Osteocyte (in vitro differentiated cells): ENCODE results near the gene ZNF516. TPM values are rescaled to one million over a fixed set of nuclear protein-coding genes. Genes with fewer than 3 reads are reported as not detected.

ENCODE experiments used
- DNase-seq: peaks from one replicate; pipeline ENCODE4 v3.0.0; 2021; ENCODE audit warnings: mixed read lengths; ENCODE audit not compliant: unreplicated experiment; ENCODE audit errors: extremely low spot score
- H3K27ac Mint-ChIP-seq: one replicate; pipeline ENCODE4 v1.8.0; 2021; ENCODE audit warnings: mild to moderate bottlenecking, mixed read lengths; ENCODE audit not compliant: unreplicated experiment
- H3K27me3 Mint-ChIP-seq: one replicate; pipeline ENCODE4 v1.8.0; 2021; ENCODE audit warnings: mixed read lengths; ENCODE audit not compliant: unreplicated experiment
- H3K36me3 Mint-ChIP-seq: one replicate; pipeline ENCODE4 v1.8.0; 2021; ENCODE audit warnings: mixed read lengths; ENCODE audit not compliant: unreplicated experiment
- H3K4me1 Mint-ChIP-seq: one replicate; pipeline ENCODE4 v1.8.0; 2021; ENCODE audit warnings: mixed read lengths; ENCODE audit not compliant: unreplicated experiment
- H3K4me3 Mint-ChIP-seq: one replicate; pipeline ENCODE4 v1.8.0; 2021; ENCODE audit warnings: mild to moderate bottlenecking, moderate library complexity, mixed read lengths; ENCODE audit not compliant: unreplicated experiment
- H3K9me3 Mint-ChIP-seq: one replicate; pipeline ENCODE4 v1.8.0; 2021; ENCODE audit warnings: mixed read lengths; ENCODE audit not compliant: unreplicated experiment
- total RNA-seq: library from RNA; stranded (reverse); gene quantifications from 2 replicates; pipeline ENCODE4 v1.2.1, GENCODE V29; 2021
- TF ChIP-seq, protein P1 (sequence below): fragments of 200-600 bp; sonication (generic); IDR thresholded peaks from 2 replicates; pipeline ENCODE4 v1.5.0; 2021; ENCODE audit warnings: antibody characterized with exemption, mild to moderate bottlenecking, moderate library complexity

Gene ZNF516
- total RNA-seq, 1 donor from 2014 or later = 36.3 TPM

DNA sequence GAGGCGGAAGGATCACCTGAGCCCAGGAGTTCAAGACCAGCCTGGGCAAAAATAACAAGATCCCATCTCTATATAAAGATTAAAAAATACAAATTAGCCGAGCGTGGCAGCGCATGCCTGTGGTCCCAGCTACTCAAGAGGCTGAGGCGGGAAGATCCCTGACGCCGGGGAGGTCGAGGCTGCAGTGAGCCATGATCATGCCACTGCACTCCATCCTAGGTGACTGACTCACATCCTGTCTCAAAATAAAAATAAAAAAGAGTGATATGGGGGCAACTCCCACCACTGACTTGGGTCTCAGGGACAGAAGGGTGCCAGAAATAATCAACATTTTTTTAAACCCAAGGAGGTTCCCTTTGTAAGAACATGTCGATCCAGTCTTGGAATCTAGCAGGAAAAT is 37.6 kb downstream of the ZNF516 start:
- DNase-seq = no peak
- Mint-ChIP-seq H3K36me3 (peaks cover 8% of the 10 kb centered on the region), H3K4me1 (peaks cover 42% of the 10 kb centered on the region), H3K9me3 (no peaks in the 10 kb centered on the region), H3K4me3 (no peak overlapping the region), H3K27me3 (no peaks in the 10 kb centered on the region), H3K27ac (no peak overlapping the region)
- TF ChIP-seq, protein P1, sequence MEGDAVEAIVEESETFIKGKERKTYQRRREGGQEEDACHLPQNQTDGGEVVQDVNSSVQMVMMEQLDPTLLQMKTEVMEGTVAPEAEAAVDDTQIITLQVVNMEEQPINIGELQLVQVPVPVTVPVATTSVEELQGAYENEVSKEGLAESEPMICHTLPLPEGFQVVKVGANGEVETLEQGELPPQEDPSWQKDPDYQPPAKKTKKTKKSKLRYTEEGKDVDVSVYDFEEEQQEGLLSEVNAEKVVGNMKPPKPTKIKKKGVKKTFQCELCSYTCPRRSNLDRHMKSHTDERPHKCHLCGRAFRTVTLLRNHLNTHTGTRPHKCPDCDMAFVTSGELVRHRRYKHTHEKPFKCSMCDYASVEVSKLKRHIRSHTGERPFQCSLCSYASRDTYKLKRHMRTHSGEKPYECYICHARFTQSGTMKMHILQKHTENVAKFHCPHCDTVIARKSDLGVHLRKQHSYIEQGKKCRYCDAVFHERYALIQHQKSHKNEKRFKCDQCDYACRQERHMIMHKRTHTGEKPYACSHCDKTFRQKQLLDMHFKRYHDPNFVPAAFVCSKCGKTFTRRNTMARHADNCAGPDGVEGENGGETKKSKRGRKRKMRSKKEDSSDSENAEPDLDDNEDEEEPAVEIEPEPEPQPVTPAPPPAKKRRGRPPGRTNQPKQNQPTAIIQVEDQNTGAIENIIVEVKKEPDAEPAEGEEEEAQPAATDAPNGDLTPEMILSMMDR = no peak

DNA sequence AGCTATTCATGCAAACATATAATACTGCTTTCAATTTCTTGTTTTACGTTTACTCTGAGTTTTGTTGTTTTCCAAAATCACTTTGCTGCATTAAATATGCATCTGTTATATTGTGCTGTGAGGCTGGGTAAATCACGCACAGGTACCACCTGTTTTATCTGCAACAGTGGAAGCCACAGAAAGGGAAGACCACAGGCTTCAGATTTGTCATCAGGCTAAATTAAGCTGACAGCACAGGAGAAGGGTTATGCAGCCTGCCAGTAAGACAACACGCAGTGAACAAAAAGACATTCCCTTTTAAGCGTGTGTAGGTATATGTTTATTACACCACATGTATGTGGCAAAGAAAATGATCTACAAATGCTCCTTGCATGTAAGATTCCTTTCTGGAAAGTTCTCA is 38.2 kb downstream of the ZNF516 start:
- peaks cover 2% of the 10 kb centered on the region for H3K36me3 Mint-ChIP-seq
- no peak overlapping the region for H3K27ac Mint-ChIP-seq
- no peak for DNase-seq
- TF ChIP-seq, protein P1 = no peak
- no peaks in the 10 kb centered on the region for H3K9me3 Mint-ChIP-seq
- H3K4me3 Mint-ChIP-seq = no peak overlapping the region
- H3K4me1 Mint-ChIP-seq = peaks cover 48% of the 10 kb centered on the region
- H3K27me3 Mint-ChIP-seq = no peaks in the 10 kb centered on the region

GRCh38 chr18:76456018-76456750 is 38.9 kb downstream of the ZNF516 start:
- TF ChIP-seq, protein P1 = no peak
- Mint-ChIP-seq H3K27ac (no peak overlapping the region), H3K27me3 (no peaks in the 10 kb centered on the region), H3K4me3 (no peak overlapping the region), H3K36me3 (no peaks in the 10 kb centered on the region), H3K4me1 (peaks cover 55% of the 10 kb centered on the region), H3K9me3 (no peaks in the 10 kb centered on the region)
- no peak for DNase-seq

- Mint-ChIP-seq H3K27ac (no peak overlapping the region), H3K4me1 (peaks cover 57% of the 10 kb centered on the region), H3K9me3 (no peaks in the 10 kb centered on the region), H3K4me3 (no peak overlapping the region), H3K36me3 (no peaks in the 10 kb centered on the region), H3K27me3 (no peaks in the 10 kb centered on the region)
- TF ChIP-seq, protein P1 = no peak
- no peak for DNase-seq
These were observed 39.9 kb downstream of the ZNF516 start for GRCh38 chr18:76455003-76455676.

- H3K9me3 Mint-ChIP-seq = no peaks in the 10 kb centered on the region
- no peak overlapping the region for H3K4me3 Mint-ChIP-seq
- no peak for DNase-seq
- peaks cover 56% of the 10 kb centered on the region for H3K4me1 Mint-ChIP-seq
- no peak overlapping the region for H3K27ac Mint-ChIP-seq
- no peaks in the 10 kb centered on the region for H3K27me3 Mint-ChIP-seq
- TF ChIP-seq, protein P1 = no peak
- H3K36me3 Mint-ChIP-seq = no peaks in the 10 kb centered on the region
These were observed 40.6 kb downstream of the ZNF516 start for GRCh38 chr18:76454418-76454817.
